ENCODE measurements around the gene NOXRED1. TPM values are rescaled to one million over a fixed set of nuclear protein-coding genes. Genes with fewer than 3 reads are reported as not detected.
A peak's percentile ranks its signal among the peaks of the same experiment; 100 is the strongest.

The NOXRED1 gene, protein sequence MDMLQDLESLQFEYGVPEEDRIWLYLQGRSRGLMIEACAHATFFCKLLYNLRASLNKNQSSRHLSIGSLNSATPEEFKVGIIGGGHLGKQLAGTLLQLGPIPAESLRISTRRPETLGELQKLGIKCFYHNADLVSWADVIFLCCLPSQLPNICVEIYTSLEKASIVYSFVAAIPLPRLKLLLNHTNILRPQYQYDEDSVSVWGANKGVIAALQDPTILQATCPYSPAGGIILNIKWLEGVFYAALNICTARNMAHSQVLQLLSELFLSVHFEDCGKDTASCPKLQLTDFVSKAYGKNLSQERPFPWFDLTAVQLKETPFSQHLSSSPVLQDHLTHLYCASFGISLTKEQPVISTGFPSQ
- total RNA-seq: 0.15 TPM
- long read RNA-seq: 0 reads

DNA sequence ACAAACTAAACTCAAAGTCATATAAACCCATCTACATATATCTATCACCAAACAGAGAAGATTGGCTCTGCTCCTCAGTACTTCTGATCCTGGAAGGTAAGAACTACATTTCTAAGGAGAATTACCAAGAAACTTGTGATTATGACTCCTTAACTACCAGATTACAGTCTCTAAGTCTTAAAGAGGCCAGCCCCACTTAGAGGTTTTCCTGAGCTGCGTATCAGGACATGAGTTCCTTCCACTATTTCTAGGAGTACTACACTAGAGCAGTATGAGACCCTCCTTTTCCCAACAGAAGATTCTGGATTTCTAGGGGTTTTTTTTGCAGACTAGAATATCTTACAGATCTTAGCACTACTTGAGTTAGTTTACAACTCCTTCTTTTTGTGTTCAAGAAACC lies at the start of gene NOXRED1:
TSS of gene NOXRED1 (minus strand) at position 101 of the 400 bp plus-strand sequence. CDS start 634 bp downstream, outside the sequence.
- ATAC-seq: no peak
- intact Hi-C loops (cut with micrococcal nuclease): no loop called here
- no peak for DNase-seq

- ATAC-seq: no peak
- DNase-seq: no peak
- intact Hi-C loops (cut with micrococcal nuclease): no loop called here
These were observed 47.0 kb upstream of the NOXRED1 start for GRCh38 chr14:77470224-77470870.

DNA sequence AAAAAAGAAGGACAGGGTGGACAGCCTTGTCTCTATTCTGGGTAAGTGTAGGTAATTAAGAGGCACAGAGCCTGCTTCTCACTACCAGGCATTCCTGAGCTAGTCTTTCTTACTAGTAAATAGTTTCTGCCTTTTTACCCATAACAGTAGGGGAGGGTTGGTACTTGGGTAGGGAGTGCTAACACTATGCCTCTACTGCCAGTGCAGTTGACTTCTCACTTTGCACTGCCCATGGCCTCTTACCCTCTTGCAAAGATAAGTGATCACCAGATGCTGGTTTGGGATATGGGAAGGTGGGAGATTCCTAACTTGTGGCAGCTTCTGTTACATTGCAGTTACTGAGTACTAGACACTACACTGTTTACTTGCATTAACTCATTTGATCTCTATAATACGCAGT lies 46.2 kb upstream of the NOXRED1 start:
- ATAC-seq (no peak), DNase-seq (no peak)
- intact Hi-C loops (cut with micrococcal nuclease): no loop called here

DNA sequence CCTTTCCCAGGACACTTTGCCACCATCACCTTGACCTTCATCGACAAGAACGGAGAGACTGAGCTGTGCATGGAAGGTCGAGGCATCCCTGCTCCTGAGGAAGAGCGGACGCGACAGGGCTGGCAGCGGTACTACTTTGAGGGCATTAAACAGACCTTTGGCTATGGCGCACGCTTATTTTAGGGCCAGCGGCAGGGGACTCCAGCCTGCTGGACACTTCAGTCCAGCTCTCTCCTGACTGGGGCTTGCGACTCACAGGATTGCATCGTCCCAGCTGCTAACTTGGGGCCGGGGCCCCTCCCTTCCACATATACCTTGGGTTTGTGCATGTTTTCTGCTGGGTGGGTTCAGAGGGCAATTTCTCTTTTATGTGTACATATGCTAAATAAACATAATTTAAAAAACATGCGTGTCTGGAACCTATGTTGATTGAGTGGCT lies 45.8 kb upstream of the NOXRED1 start:
- intact Hi-C loops (cut with micrococcal nuclease): no loop called here
- no peak for DNase-seq
- ATAC-seq: no peak

- ATAC-seq: no peak
These were observed 44.5 kb upstream of the NOXRED1 start for GRCh38 chr14:77467801-77468200.

GRCh38 chr14:77459072-77459723 lies 35.9 kb upstream of the NOXRED1 start:
- DNase-seq (no peak), ATAC-seq (no peak)
- intact Hi-C loops (cut with micrococcal nuclease): loop anchor here (10.0 kb wide), 1 partner anchor 96 kb away; no protein-coding TSS in a partner anchor

More at GRCh38 chr14:77467801-77468200, 44.5 kb upstream of the NOXRED1 start:
- intact Hi-C loops (cut with micrococcal nuclease): no loop called here
- DNase-seq: no peak

DNA sequence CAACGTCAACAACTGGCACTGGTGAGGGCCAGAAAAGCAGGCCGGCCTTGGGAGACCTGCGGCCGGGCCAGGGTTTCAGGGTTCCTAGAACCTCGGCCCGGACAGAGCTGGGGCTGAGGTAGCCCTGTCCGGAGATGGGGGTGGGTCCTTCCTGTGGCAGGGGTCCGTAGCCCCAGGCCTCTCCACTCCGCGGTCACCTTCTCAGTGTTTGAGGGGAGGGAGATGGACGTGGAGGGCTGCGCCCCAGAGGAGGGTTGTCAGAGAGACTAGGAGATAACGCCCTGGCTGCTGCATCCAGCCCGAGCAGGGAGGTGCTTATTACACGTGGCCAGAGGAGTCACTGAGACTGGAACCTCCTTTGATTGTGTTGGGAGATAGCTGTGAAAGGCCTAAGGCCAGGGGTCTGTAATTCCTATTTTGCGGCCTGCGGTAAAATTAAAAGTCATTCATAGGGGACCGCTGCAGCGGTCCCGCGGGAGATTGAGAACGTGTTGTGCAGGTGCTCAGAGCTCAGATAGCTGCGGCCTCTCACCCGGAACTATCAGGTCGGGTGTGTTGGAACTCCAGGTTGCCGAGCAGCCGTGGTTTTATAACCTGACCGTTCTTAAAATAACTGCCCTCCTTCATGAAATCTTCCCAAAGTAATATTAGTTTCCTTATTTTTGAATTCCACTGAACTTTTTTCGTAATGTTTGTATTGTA lies 35.1 kb upstream of the NOXRED1 start:
- intact Hi-C loops (cut with micrococcal nuclease): loop anchor here (10.0 kb wide), 1 partner anchor 96 kb away; no protein-coding TSS in a partner anchor
- ATAC-seq: peak; percentile 36
- no peak for DNase-seq

GRCh38 chr14:77457522-77458248 lies 34.4 kb upstream of the NOXRED1 start, which contains the start of the genes AHSA1 and VIPAS39:
Gene AHSA1, plus strand, starts transcription at chr14:77458093. Its CDS starts 97 bp downstream, at chr14:77458190.
Gene VIPAS39, minus strand, starts transcription at chr14:77457601. Its CDS starts 3,499 bp downstream, at chr14:77454102.
- DNase-seq (peak; percentile 93), ATAC-seq (peak; percentile 99)
- intact Hi-C loops (cut with micrococcal nuclease): loop anchor here (10.0 kb wide), 1 partner anchor 97 kb away; no protein-coding TSS in a partner anchor

DNA sequence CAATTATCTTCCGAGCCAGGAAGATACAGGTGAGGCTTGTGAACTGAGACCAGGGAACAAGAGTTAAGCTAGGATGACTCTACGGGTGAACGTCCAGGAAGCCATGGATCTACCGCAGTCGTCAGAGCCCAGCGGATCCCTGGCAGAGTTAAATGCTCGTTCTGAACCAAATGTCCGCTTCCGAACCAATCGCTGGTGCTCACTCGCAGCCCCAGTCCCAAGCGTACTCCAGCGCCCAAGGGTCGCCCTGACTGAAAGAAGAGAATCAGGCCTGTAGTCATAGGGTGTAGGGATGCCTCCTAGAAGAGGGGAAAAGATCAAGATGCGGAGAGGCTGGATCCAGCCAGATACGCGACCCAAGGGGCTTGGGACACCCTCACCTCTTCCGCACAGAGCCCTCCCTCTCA lies 33.8 kb upstream of the NOXRED1 start:
- no peak for ATAC-seq
- no peak for DNase-seq
- intact Hi-C loops (cut with micrococcal nuclease): loop anchor here (10.0 kb wide), 1 partner anchor 98 kb away; no protein-coding TSS in a partner anchor

- intact Hi-C loops (cut with micrococcal nuclease): loop anchor here (10.0 kb wide), 1 partner anchor 99 kb away; no protein-coding TSS in a partner anchor
- ATAC-seq: no peak
- DNase-seq: no peak
These were observed 32.8 kb upstream of the NOXRED1 start for GRCh38 chr14:77455966-77456640.

DNA sequence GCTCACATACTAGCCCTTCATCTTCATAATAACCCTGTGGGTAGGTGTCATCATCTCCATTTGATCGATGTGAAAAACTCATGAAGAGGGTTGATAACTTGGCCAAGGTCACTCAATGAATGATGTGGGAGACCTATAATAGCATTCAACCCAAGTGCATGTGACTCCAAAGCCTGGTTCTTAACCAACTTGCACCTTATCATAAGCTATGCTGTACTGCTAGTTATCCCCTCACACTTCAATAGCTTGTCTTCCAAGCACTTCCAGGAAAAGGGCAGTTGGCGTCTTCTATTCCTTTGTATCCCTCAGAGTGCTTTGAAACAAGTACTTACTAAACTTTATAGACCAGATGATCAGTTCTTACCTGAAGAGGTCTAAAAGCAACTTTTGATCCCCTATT lies 18.9 kb upstream of the NOXRED1 start:
- no peak for DNase-seq

GRCh38 chr14:77439861-77440260 lies 16.5 kb upstream of the NOXRED1 start:
- no peak for DNase-seq
- intact Hi-C loops (cut with micrococcal nuclease): no loop called here
- ATAC-seq: no peak

More for the DNA sequence above, 18.9 kb upstream of the NOXRED1 start:
- ATAC-seq: peak; percentile 95
- intact Hi-C loops (cut with micrococcal nuclease): no loop called here

DNA sequence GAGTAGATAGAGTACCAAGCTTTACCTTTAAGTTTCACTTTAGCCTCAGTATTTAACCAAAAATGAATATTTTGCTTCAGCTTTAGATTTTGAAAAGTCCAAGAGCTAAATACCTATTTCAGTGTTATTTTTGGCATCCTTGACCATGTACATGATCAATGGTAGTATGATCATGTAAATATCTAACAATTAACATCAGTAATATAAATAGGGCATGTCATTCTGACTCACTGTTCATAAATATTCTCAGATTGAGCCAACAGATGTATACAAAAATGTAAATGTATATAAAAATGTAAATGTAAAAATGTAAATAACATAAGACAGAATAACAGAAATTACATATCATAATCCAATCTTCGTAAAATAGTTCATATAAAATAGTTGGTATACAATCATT lies 15.3 kb upstream of the NOXRED1 start:
- intact Hi-C loops (cut with micrococcal nuclease): no loop called here
- ATAC-seq (no peak), DNase-seq (no peak)

- DNase-seq (no peak), ATAC-seq (no peak)
- intact Hi-C loops (cut with micrococcal nuclease): no loop called here
These were observed 12.7 kb upstream of the NOXRED1 start for GRCh38 chr14:77436042-77436441.

DNA sequence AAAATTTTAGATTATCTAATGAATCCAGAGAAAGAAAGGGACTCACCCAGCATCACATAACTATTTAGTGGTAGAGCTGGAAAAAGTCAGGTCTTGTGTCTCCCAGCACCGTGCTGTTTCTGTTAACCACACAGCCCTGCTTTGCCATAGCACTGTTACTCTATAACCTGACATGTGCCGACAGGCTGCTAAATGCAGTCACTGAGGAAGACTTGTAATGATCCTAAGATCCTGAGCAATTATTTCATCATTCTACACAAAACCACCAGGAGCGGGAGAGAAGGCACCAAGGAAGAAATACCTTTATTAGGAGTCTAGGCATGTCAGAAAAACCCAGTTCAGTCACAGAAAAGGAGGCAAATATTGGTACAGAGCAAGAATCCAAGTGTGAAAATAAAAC lies 3.1 kb upstream of the NOXRED1 start:
- no peak for ATAC-seq
- no peak for DNase-seq
- intact Hi-C loops (cut with micrococcal nuclease): no loop called here

DNA sequence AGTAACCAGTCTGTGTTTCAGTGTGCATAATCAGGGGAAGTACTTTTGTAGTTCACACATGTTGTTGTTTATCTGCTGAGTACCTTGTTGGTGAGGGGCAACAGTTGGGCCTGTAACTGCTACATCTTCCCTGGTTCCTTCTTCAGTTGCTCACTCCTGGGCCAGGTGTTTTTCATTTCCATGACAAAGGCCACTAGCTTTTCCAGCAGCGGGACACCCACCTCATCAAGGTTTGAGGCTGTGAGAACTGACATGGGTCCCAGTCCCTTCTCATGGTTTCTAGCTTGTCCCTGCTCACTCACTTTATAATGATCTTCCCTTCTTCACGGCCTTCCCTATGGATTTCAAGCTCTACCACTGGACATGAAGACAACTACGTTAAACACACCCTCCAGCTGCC lies 1.5 kb upstream of the NOXRED1 start:
- DNase-seq (no peak), ATAC-seq (no peak)
- intact Hi-C loops (cut with micrococcal nuclease): no loop called here

GRCh38 chr14:77421201-77421600 lies 2.1 kb downstream of the NOXRED1 start:
- DNase-seq (no peak), ATAC-seq (no peak)
- intact Hi-C loops (cut with micrococcal nuclease): no loop called here

- ATAC-seq (no peak), DNase-seq (no peak)
- intact Hi-C loops (cut with micrococcal nuclease): no loop called here
These were observed 6.5 kb downstream of the NOXRED1 start for GRCh38 chr14:77416836-77417235.
